GM12875 (cell line): ENCODE results near the gene SEMA4A.
A peak's percentile ranks its signal among the peaks of the same experiment; 100 is the strongest.
"Not testable (repeated sequence)": the region's sequence is repeated elsewhere in the genome, so short reads cannot be mapped to it uniquely, and the experiment has no call there.

ENCODE experiments used
- H3K4me3 ChIP-seq: one replicate; pipeline ENCODE4 v1.5.1; 2011; ENCODE audit warnings: low read depth, low read length, control low read depth
- CTCF ChIP-seq: IDR thresholded peaks from 2 replicates; pipeline ENCODE4 v1.5.1; 2011; ENCODE audit warnings: low read depth, mild to moderate bottlenecking, control low read depth, inconsistent platforms, low read length, moderate library complexity, borderline replicate concordance; ENCODE audit not compliant: insufficient read depth

Gene SEMA4A

DNA sequence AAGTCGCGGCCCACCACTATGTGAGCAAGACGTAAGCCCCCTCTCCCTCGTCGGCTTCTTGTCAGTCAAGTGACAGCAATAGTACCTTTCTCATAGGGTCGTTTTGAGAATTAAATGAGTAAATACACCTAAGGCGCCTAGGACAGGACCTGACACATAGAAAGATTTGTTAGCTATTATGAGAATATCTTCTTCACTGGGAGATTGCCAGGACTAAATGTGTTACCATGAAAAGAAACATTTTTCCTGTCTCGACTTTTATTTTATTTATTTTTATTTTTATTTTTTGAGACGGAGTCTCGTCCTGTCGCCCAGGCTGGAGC lies 60.2 kb downstream of the SEMA4A start:
- no peak for TF ChIP-seq CTCF
- peak overlapping the region; percentile 88 for H3K4me3 ChIP-seq

DNA sequence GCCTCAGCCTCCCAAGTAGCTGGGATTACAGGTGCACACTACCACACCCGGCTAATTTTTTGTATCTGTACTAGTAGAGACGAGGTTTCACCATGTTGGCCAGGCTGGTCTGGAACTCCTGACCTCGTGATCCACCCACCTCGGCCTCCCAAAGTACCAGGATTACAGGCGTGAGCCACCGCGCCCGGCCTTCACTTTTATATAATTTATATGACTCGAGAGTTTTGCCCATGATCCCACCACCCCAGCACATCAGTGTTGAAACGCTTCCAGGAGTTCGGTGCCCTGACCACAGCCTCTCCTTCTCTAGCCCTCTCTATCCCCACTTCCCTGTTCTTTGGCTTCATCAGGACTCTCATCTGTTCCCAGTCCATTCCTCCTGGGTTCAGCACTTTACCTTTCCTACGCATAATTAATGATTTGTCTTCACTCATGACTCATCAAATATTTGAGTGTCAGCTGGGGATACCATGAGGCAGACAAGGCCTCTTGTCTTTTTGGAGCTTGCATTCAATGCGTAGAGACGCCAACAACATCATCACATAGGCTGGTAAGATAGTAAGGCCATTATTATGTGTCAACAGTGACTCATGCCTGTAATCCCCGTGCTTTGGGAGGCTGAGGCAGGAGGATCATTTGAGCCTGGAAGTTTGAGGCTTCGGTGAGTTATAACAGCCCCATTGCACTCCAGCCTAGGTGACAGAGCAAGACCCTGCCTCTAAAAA lies 60.8 kb downstream of the SEMA4A start:
- no peak overlapping the region for H3K4me3 ChIP-seq
- TF ChIP-seq CTCF = no peak

DNA sequence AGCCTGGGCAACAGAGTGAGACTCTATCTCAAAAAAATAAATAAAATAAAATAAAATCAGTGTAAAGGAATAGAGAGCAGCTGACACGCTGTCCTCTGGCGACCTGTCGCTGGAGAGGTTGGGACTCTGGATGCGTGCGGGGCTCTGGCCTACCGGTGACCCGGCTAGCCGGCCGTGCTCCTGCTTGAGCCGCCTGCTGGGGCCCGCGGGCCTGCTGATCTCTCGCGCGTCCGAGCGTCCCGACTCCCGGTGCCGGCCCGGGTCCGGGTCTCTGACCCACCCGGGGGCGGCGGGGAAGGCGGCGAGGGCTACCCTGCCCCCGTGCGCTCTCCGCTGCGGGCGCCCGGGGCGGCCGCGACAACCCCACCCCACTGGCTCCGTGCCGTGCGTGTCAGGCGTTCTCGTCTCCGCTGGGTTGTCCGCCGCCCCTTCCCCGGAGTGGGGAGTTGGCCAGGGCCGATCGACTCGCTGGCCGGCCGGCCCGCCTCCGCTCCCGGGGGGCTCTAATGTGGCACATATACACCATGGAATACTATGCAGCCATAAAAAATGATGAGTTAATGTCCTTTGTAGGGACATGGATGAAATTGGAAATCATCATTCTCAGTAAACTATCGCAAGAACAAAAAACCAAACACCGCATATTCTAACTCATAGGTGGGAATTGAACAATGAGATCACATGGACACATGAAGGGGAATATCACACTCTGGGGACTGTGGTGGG lies 63.1 kb downstream of the SEMA4A start:
- not testable (repeated sequence) for H3K4me3 ChIP-seq

DNA sequence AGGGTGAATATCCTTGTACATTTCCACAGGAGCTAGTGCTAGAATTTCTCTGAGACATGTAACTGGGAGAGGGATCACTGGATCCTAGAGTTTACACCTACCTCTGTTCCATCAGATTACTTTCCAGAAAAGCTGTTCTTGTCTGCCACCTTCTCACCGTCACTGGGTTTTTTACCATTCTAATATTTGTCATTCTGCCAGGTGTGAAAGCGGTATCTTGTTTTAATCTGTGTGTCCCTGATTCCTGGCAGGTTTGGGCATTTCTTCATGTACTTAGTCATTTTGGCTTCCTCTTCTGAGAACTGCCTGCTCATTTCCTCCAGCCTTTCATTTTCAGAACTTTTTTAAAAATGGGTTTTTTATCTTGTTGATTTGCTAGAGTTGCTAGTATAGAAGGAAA lies 64.5 kb downstream of the SEMA4A start:
- TF ChIP-seq CTCF = no peak

GRCh38 chr1:156220226-156220625 lies 66.8 kb downstream of the SEMA4A start:
- TF ChIP-seq CTCF = no peak

More for the DNA sequence above, 64.5 kb downstream of the SEMA4A start:
- H3K4me3 ChIP-seq = no peak overlapping the region

DNA sequence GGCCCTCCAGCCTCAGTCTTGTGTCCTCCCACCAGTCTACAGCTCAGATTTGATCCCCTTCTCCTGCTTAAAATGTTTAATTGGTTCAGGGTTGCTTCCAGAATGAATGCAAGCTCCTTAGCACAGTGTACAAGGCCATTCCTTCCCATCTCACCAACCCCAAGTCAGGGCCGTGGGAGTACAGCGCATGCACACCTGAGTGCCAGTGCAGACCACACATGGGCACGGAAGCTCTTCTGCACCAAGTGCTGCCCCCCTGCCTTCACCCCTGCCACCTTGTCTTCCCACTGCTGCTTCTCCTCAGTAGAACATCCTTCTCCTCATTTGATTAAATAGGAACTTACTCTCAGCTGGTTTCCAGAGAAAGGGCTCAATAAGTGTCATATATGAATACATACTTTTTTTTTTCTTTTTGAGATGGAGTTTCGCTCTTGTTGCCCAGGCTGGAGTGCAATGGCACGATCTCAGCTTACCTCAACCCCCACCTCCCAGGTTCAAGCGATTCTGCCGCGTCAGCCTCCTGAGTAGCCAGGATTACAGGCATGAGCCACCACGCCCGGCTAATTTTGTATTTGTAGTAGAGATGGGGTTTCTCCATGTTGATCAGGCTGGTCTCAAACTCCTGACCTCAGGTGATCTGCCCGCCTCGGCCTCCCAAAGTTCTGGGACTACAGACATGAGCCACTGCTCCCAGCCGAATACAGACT lies 68.8 kb downstream of the SEMA4A start:
- no peak for TF ChIP-seq CTCF
- no peak overlapping the region for H3K4me3 ChIP-seq

More at GRCh38 chr1:156220226-156220625, 66.8 kb downstream of the SEMA4A start:
- no peak overlapping the region for H3K4me3 ChIP-seq

DNA sequence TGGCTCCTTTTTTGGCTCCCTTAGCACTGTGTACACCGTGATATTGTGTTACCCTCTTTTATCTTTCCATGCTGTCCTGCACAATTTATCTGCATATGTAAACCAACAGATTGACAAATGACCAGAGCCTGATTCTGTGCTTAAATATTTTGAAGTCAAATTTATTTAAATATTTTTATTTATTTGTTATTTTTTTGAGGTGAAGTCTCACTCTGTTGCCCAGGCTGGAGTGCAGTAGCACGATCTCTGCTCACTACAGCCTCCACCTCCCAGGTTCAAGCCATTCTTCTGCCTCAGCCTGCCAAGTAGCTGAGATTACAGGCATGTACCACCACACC lies 72.3 kb downstream of the SEMA4A start:
- TF ChIP-seq CTCF = no peak

More for the DNA sequence above, 72.3 kb downstream of the SEMA4A start:
- no peak overlapping the region for H3K4me3 ChIP-seq
